GM19043 (cell line): ENCODE data around the gene EPS15.
"Not testable (repeated sequence)": the region's sequence is repeated elsewhere in the genome, so short reads cannot be mapped to it uniquely, and the experiment has no call there.

ENCODE experiments used
- ATAC-seq: cut with Tn5 transposase; IDR thresholded peaks from one replicate; pipeline ENCODE4 v1.9.1; 2021; ENCODE audit warnings: low read depth; ENCODE audit not compliant: unreplicated experiment

Gene EPS15

GRCh38 chr1:51474832-51475620, 44.0 kb downstream of the EPS15 start:
- not testable (repeated sequence) for ATAC-seq

- ATAC-seq = no peak
Observed at GRCh38 chr1:51473331-51474115, 45.5 kb downstream of the EPS15 start.

GRCh38 chr1:51472359-51472758, 46.7 kb downstream of the EPS15 start:
- ATAC-seq = no peak

- no peak for ATAC-seq
Observed at GRCh38 chr1:51469518-51469917, 49.5 kb downstream of the EPS15 start.

- ATAC-seq = no peak
Observed at GRCh38 chr1:51464828-51465227, 54.2 kb downstream of the EPS15 start.

- no peak for ATAC-seq
Observed at GRCh38 chr1:51463561-51463960, 55.5 kb downstream of the EPS15 start.

GRCh38 chr1:51462289-51462688, 56.8 kb downstream of the EPS15 start:
- not testable (repeated sequence) for ATAC-seq

- no peak for ATAC-seq
Observed at GRCh38 chr1:51454554-51454953, 64.5 kb downstream of the EPS15 start.

GRCh38 chr1:51453010-51453409, 66.1 kb downstream of the EPS15 start:
- ATAC-seq = no peak

- ATAC-seq = not testable (repeated sequence)
Observed at GRCh38 chr1:51448844-51449454, 70.1 kb downstream of the EPS15 start.

- no peak for ATAC-seq
Observed at GRCh38 chr1:51445351-51446090, 73.5 kb downstream of the EPS15 start.

- no peak for ATAC-seq
Observed at GRCh38 chr1:51444534-51445192, 74.4 kb downstream of the EPS15 start.

- ATAC-seq = no peak
Observed at GRCh38 chr1:51444096-51444495, 75.0 kb downstream of the EPS15 start.

GRCh38 chr1:51443555-51443954, 75.5 kb downstream of the EPS15 start:
- no peak for ATAC-seq

GRCh38 chr1:51442616-51443015, 76.5 kb downstream of the EPS15 start:
- ATAC-seq = no peak

- no peak for ATAC-seq
Observed at GRCh38 chr1:51442198-51442597, 76.9 kb downstream of the EPS15 start.

- ATAC-seq = no peak
Observed at GRCh38 chr1:51439895-51440294, 79.2 kb downstream of the EPS15 start.

GRCh38 chr1:51439053-51439452, 80.0 kb downstream of the EPS15 start:
- ATAC-seq = no peak

GRCh38 chr1:51437391-51437790, 81.7 kb downstream of the EPS15 start:
- ATAC-seq = not testable (repeated sequence)

- no peak for ATAC-seq
Observed at GRCh38 chr1:51435878-51436277, 83.2 kb downstream of the EPS15 start.
